Colonic mucosa (tissue), 4 donors: Measurements from ENCODE around the gene NAP1L4. TPM values are rescaled to one million over a fixed set of nuclear protein-coding genes. Genes with fewer than 3 reads are reported as not detected.

ENCODE experiments used
- DNase-seq: peaks from one replicate; pipeline ENCODE4 v3.0.0-alpha.2; 2020
- H3K27ac ChIP-seq: fragments of 200-600 bp; one replicate; pipeline ENCODE4 v1.8.0; 2021
- H3K27me3 ChIP-seq: fragments of 200-600 bp; one replicate; pipeline ENCODE4 v1.8.0; 2021
- H3K36me3 ChIP-seq: fragments of 200-600 bp; one replicate; pipeline ENCODE4 v1.8.0; 2021
- H3K4me1 ChIP-seq: fragments of 200-600 bp; one replicate; pipeline ENCODE4 v1.8.0; 2021; ENCODE audit warnings: mild to moderate bottlenecking
- H3K4me3 ChIP-seq: fragments of 200-600 bp; one replicate; pipeline ENCODE4 v1.8.0; 2021
- H3K9ac ChIP-seq, 2 donors: one replicate each; pipeline ENCODE4 v1.7.0; 2013; ENCODE audit warnings: control low read depth in 2 of 2, low read depth in 2 of 2, low read length in 2 of 2
- H3K9me3 ChIP-seq: fragments of 200-600 bp; one replicate; pipeline ENCODE4 v1.8.0; 2021
- CTCF ChIP-seq: fragments of 200-600 bp; IDR thresholded peaks from one replicate; pipeline ENCODE4 v1.8.0; 2022; ENCODE audit warnings: antibody characterized with exemption, mild to moderate bottlenecking
- intact Hi-C: fragments of 100-400 bp; cut with DNase I; formaldehyde crosslinking; loops from one replicate; pipeline ENCODE4 v1.14.1; 2022
- total RNA-seq, 2 donors: library from RNA; stranded (reverse); fragmentation: NEBNext Ultra II Directional in 1 of 2; extraction: Animal tissue kit (Norgen Biotek cat#: 25700) in 1 of 2; gene quantifications; one replicate each; pipeline ENCODE4 v1.2.1, GENCODE V29; 2021
- donor health status: healthy.
- donor health status: DM: no; HTN: no; CAD: no.
- donor health status: DM: no; HTN: no; CAD: no.

Gene NAP1L4
- total RNA-seq, 2 donors from 2014 or later: 96.1 to 134 TPM

GRCh38 chr11:2947744-2948143 is 44.4 kb downstream of the NAP1L4 start:
- TF ChIP-seq CTCF: no peak
- intact Hi-C loops: no loop called here
- H3K36me3 ChIP-seq: peaks cover 9% of the 10 kb centered on the region
- no peak overlapping the region for H3K4me3 ChIP-seq
- no peaks in the 10 kb centered on the region for H3K27me3 ChIP-seq
- no peak for DNase-seq
- H3K9ac ChIP-seq: no peak overlapping the region
- H3K27ac ChIP-seq: no peak overlapping the region
- H3K9me3 ChIP-seq: no peaks in the 10 kb centered on the region
- peaks cover 15% of the 10 kb centered on the region for H3K4me1 ChIP-seq

DNA sequence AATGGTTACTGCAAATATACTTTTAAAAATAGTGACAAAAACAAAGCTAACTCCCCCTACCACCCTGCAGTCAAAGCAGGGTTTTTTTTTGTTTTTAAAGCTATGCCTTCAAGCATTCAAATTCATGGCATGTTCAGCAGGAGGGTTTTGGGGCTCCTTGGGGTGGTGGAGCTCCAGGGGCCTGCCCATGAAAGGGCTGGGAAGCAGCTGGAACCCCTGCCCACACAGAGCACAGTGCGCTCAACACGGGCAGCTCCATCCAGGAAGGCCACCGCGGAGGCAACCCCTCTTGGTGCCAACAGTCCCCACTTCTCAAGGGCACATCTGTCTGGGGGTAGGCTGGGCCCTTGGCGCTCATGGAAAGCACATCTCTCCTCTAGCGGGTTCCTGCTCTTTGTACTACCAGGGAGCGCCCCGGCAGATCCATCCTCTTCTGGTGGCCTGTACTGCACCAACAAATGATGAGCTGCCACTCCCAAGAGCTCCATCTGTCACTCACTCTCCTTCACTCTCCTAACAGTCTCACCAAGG is 46.3 kb downstream of the NAP1L4 start:
- Histone ChIP-seq H3K27me3 (no peaks in the 10 kb centered on the region), H3K36me3 (peaks cover 6% of the 10 kb centered on the region), H3K9ac (no peak overlapping the region), H3K27ac (peak overlapping the region; percentile 71), H3K4me3 (no peak overlapping the region), H3K4me1 (peaks cover 21% of the 10 kb centered on the region), H3K9me3 (no peaks in the 10 kb centered on the region)
- intact Hi-C loops: no loop called here
- DNase-seq: no peak
- no peak for TF ChIP-seq CTCF

- intact Hi-C loops: no loop called here
- Histone ChIP-seq H3K4me1 (peaks cover 27% of the 10 kb centered on the region), H3K9me3 (no peaks in the 10 kb centered on the region), H3K4me3 (no peak overlapping the region), H3K27me3 (no peaks in the 10 kb centered on the region), H3K9ac (peak overlapping the region in 1 of 2 donors; percentile 38), H3K27ac (peak overlapping the region; percentile 71), H3K36me3 (peaks cover 5% of the 10 kb centered on the region)
- peak; percentile 87 for DNase-seq
- TF ChIP-seq CTCF: no peak
These were observed 46.9 kb downstream of the NAP1L4 start for GRCh38 chr11:2945031-2945756.

GRCh38 chr11:2944530-2944929 is 47.6 kb downstream of the NAP1L4 start:
- Histone ChIP-seq H3K27ac (peak overlapping the region; percentile 71), H3K36me3 (no peaks in the 10 kb centered on the region), H3K9ac (peak overlapping the region in 1 of 2 donors; percentile 38), H3K27me3 (no peaks in the 10 kb centered on the region), H3K4me1 (peaks cover 30% of the 10 kb centered on the region), H3K4me3 (no peak overlapping the region), H3K9me3 (no peaks in the 10 kb centered on the region)
- intact Hi-C loops: no loop called here
- DNase-seq: no peak
- no peak for TF ChIP-seq CTCF

GRCh38 chr11:2943711-2944118 is 48.4 kb downstream of the NAP1L4 start:
- no peak for TF ChIP-seq CTCF
- Histone ChIP-seq H3K9me3 (no peaks in the 10 kb centered on the region), H3K9ac (peak overlapping the region in 1 of 2 donors; percentile 34), H3K27ac (no peak overlapping the region), H3K4me1 (peaks cover 30% of the 10 kb centered on the region), H3K36me3 (no peaks in the 10 kb centered on the region), H3K27me3 (no peaks in the 10 kb centered on the region), H3K4me3 (no peak overlapping the region)
- DNase-seq: peak; percentile 72
- intact Hi-C loops: no loop called here
